PC-3 (cell line): Measurements from ENCODE around the gene SLC38A8. TPM values are rescaled to one million over a fixed set of nuclear protein-coding genes. Genes with fewer than 3 reads are reported as not detected.

Experiments used
- ATAC-seq: fragments of 200-7000 bp; cut with Tn5 transposase; 2 replicates; pipeline ENCODE4 v1.9.1; 2020; ENCODE audit warnings: mild to moderate bottlenecking, moderate library complexity
- BruUV-seq: library from RNA; stranded (reverse); fragments of 400-500 nt; replicated peaks from 2 replicates; lab custom pipeline; 2021; lab: Mats Ljungman, UMichigan
- CTCF ChIA-PET: fragments of 300-600 bp; sonication (Branson Sonifier 250); formaldehyde crosslinking; loops from one replicate; lab custom pipeline; 2022; ENCODE audit warnings: antibody characterized with exemption; lab: Charles Lee
- POLR2A ChIA-PET: fragments of 300-600 bp; sonication (Branson Sonifier 250); formaldehyde crosslinking; loops from one replicate; lab custom pipeline; 2022; ENCODE audit warnings: antibody characterized with exemption; ENCODE audit not compliant: unreplicated experiment; lab: Charles Lee
- DNase-seq: peaks from one replicate; pipeline ENCODE4 v3.0.0-alpha.2; 2015
- H2AFZ ChIP-seq: fragments of 300-600 bp; sonication (generic); 2 replicates; pipeline ENCODE4 v1.6.0; 2016; ENCODE audit warnings: antibody characterized with exemption, low read length
- H3F3A ChIP-seq: fragments of 300-600 bp; sonication (generic); one replicate; pipeline ENCODE4 v1.6.0; 2017; ENCODE audit warnings: antibody characterized with exemption, low read length, control low read depth, mild to moderate bottlenecking; ENCODE audit not compliant: unreplicated experiment
- H3K27ac ChIP-seq: fragments of 300-600 bp; sonication (generic); 2 replicates; pipeline ENCODE4 v1.5.1; 2016; ENCODE audit warnings: mild to moderate bottlenecking, low read length
- H3K27me3 ChIP-seq: fragments of 300-600 bp; sonication (generic); 2 replicates; pipeline ENCODE4 v1.6.1; 2016; ENCODE audit warnings: low read length, mixed read lengths
- H3K36me3 ChIP-seq: fragments of 300-600 bp; sonication (generic); 2 replicates; pipeline ENCODE4 v1.6.1; 2016; ENCODE audit warnings: low read depth, mixed run types, low read length, mixed read lengths
- H3K4me1 ChIP-seq: fragments of 300-600 bp; sonication (generic); 2 replicates; pipeline ENCODE4 v1.5.1; 2016; ENCODE audit warnings: low read length; ENCODE audit not compliant: insufficient read depth
- H3K4me2 ChIP-seq: fragments of 300-600 bp; sonication (generic); 2 replicates; pipeline ENCODE4 v1.6.0; 2016; ENCODE audit warnings: low read length
- H3K4me3 ChIP-seq: fragments of 300-600 bp; sonication (generic); 2 replicates; pipeline ENCODE4 v1.5.1; 2016; ENCODE audit warnings: mild to moderate bottlenecking, low read length, mixed read lengths
- H3K79me2 ChIP-seq: fragments of 300-600 bp; sonication (generic); 2 replicates; pipeline ENCODE4 v1.6.1; 2017; ENCODE audit warnings: low read length, mixed read lengths
- H3K9ac ChIP-seq: fragments of 300-600 bp; sonication (generic); 2 replicates; pipeline ENCODE4 v1.6.0; 2016; ENCODE audit warnings: mild to moderate bottlenecking, low read length
- H3K9me2 ChIP-seq: fragments of 300-600 bp; sonication (generic); replicated peaks from 2 replicates; pipeline ENCODE4 v1.6.1; 2016; ENCODE audit warnings: mixed run types, low read length, mixed read lengths
- H3K9me3 ChIP-seq: fragments of 300-600 bp; sonication (generic); 2 replicates; pipeline ENCODE4 v1.6.1; 2016; ENCODE audit warnings: low read length, mixed read lengths
- H4K20me1 ChIP-seq: fragments of 300-600 bp; sonication (generic); 2 replicates; pipeline ENCODE4 v1.6.1; 2016; ENCODE audit warnings: low read length, mixed read lengths
- CTCF ChIP-seq: fragments of 300-600 bp; sonication (generic); conservative IDR thresholded peaks from 2 replicates; pipeline ENCODE4 v1.5.1; 2017; ENCODE audit warnings: antibody characterized with exemption, low read depth, mild to moderate bottlenecking, low read length
- EZH2 ChIP-seq: fragments of 300-600 bp; sonication (generic); IDR thresholded peaks from one replicate; pipeline ENCODE4 v1.6.1; 2017; ENCODE audit warnings: antibody characterized with exemption, mild to moderate bottlenecking, low read length; ENCODE audit not compliant: unreplicated experiment
- EZH2phosphoT487 ChIP-seq: fragments of 300-600 bp; sonication (generic); IDR thresholded peaks from 2 replicates; pipeline ENCODE4 v1.6.1; 2018; ENCODE audit warnings: mild to moderate bottlenecking, antibody characterized with exemption, low read length, borderline replicate concordance
- intact Hi-C: fragments of 100-400 bp; cut with micrococcal nuclease; formaldehyde crosslinking; loops from 2 replicates; pipeline ENCODE4 v1.9.0; 2023
- total RNA-seq: library from RNA; depleted of rRNA; stranded (reverse); fragments of >200 nt; gene quantifications from 2 replicates; pipeline ENCODE4 v1.2.3, GENCODE V29; 2014

SLC38A8 gene
- total RNA-seq, 1 experiment from 2014 or later, result not detected

GRCh38 chr16:84054916-84055315 is 12.3 kb upstream of the SLC38A8 start:
- H3K4me1 ChIP-seq, result no peaks in the 10 kb centered on the region
- no peak overlapping the region for H2AFZ ChIP-seq
- no peak for ATAC-seq
- no peaks in the 10 kb centered on the region for H3F3A ChIP-seq
- DNase-seq, result no peak
- TF ChIP-seq CTCF (no peak), EZH2phosphoT487 (no peak), EZH2 (no peak)
- H3K27me3 ChIP-seq, result no peaks in the 10 kb centered on the region
- H3K4me2 ChIP-seq, result no peak overlapping the region
- ChIA-PET CTCF (interaction anchor here (0.6 kb wide), 1 partner anchor 121 kb away, joined by 3 read pairs; no protein-coding TSS in a partner anchor), POLR2A (no interaction called here)
- no peaks in the 10 kb centered on the region for H3K9me2 ChIP-seq
- H3K27ac ChIP-seq, result no peak overlapping the region
- no TSS peak for BruUV-seq
- no peak overlapping the region for H3K4me3 ChIP-seq
- H3K9ac ChIP-seq, result no peak overlapping the region
- intact Hi-C loops, result no loop called here
- H3K79me2 ChIP-seq, result no peaks in the 10 kb centered on the region
- no peaks in the 10 kb centered on the region for H3K9me3 ChIP-seq
- peaks cover 5% of the 10 kb centered on the region; the same call in 1 of the 2 replicates for H3K36me3 ChIP-seq
- no peaks in the 10 kb centered on the region for H4K20me1 ChIP-seq

GRCh38 chr16:84054271-84054670 is 11.7 kb upstream of the SLC38A8 start:
- no peak overlapping the region for H2AFZ ChIP-seq
- no peaks in the 10 kb centered on the region for H3K79me2 ChIP-seq
- CTCF ChIA-PET, result no interaction called here
- H3K4me1 ChIP-seq, result no peaks in the 10 kb centered on the region
- H3K27ac ChIP-seq, result no peak overlapping the region
- intact Hi-C loops, result no loop called here
- TF ChIP-seq EZH2, result no peak
- no peak for TF ChIP-seq CTCF
- TF ChIP-seq EZH2phosphoT487, result no peak
- no TSS peak for BruUV-seq
- ATAC-seq, result no peak
- H3K4me2 ChIP-seq, result no peak overlapping the region
- no peaks in the 10 kb centered on the region for H3K9me3 ChIP-seq
- POLR2A ChIA-PET, result no interaction called here
- H3F3A ChIP-seq, result no peaks in the 10 kb centered on the region
- H4K20me1 ChIP-seq, result no peaks in the 10 kb centered on the region
- no peak overlapping the region for H3K4me3 ChIP-seq
- H3K27me3 ChIP-seq, result no peaks in the 10 kb centered on the region
- no peak overlapping the region for H3K9ac ChIP-seq
- H3K9me2 ChIP-seq, result no peaks in the 10 kb centered on the region
- DNase-seq, result no peak
- H3K36me3 ChIP-seq, result peaks cover 5% of the 10 kb centered on the region; the same call in 1 of the 2 replicates

- ATAC-seq, result no peak
- Histone ChIP-seq H3K36me3 (peaks cover 5% of the 10 kb centered on the region; the same call in 1 of the 2 replicates), H3K4me1 (no peaks in the 10 kb centered on the region), H3K4me2 (no peak overlapping the region), H3K27ac (no peak overlapping the region), H3K9me2 (no peaks in the 10 kb centered on the region), H3K79me2 (no peaks in the 10 kb centered on the region), H3K9ac (no peak overlapping the region), H2AFZ (no peak overlapping the region), H3K27me3 (no peaks in the 10 kb centered on the region), H3F3A (no peaks in the 10 kb centered on the region), H3K9me3 (no peaks in the 10 kb centered on the region), H4K20me1 (no peaks in the 10 kb centered on the region), H3K4me3 (no peak overlapping the region)
- intact Hi-C loops, result no loop called here
- no peak for DNase-seq
- no TSS peak for BruUV-seq
- ChIA-PET CTCF (no interaction called here), POLR2A (no interaction called here)
- TF ChIP-seq EZH2, result no peak
- no peak for TF ChIP-seq EZH2phosphoT487
- TF ChIP-seq CTCF, result no peak
These were observed 10.6 kb upstream of the SLC38A8 start for GRCh38 chr16:84053237-84053636.
